Psoas muscle (tissue), 8 donors: ENCODE results near the gene CMTM7. TPM values are rescaled to one million over a fixed set of nuclear protein-coding genes. Genes with fewer than 3 reads are reported as not detected.

Experiments used
- ATAC-seq, 4 donors: fragments of 200-7000 bp; cut with Tn5 transposase; one replicate each; pipeline ENCODE4 v1.9.1; 2020; ENCODE audit warnings: moderate library complexity in 3 of 4, mild to moderate bottlenecking in 2 of 4
- DNase-seq, 2 donors: peaks; one replicate each; pipeline ENCODE4 v3.0.0-alpha.2; 2020
- H3K27ac ChIP-seq: fragments of 200-600 bp; one replicate; pipeline ENCODE4 v1.8.0; 2022
- H3K27me3 ChIP-seq, 3 donors: fragments of 200-600 bp in 1 of 3; one replicate each; pipeline versions ENCODE4 v1.6.1 to v1.8.0; 2013 to 2022; ENCODE audit warnings: low read length in 2 of 3, mild to moderate bottlenecking in 2 of 3, moderate library complexity in 1 of 3; ENCODE audit not compliant: insufficient read depth in 3 of 3
- H3K36me3 ChIP-seq, 2 donors: fragments of 200-600 bp in 1 of 2; one replicate each; pipeline versions ENCODE4 v1.6.1 to v1.8.0; 2013 to 2022; ENCODE audit warnings: low read depth in 1 of 2, mild to moderate bottlenecking in 1 of 2, moderate library complexity in 1 of 2; ENCODE audit not compliant: insufficient read depth in 1 of 2
- H3K4me1 ChIP-seq: fragments of 200-600 bp; one replicate; pipeline ENCODE4 v1.8.0; 2022
- H3K4me3 ChIP-seq: fragments of 200-600 bp; one replicate; pipeline ENCODE4 v1.8.0; 2022; ENCODE audit warnings: mild to moderate bottlenecking
- H3K9me3 ChIP-seq: fragments of 200-600 bp; one replicate; pipeline ENCODE4 v1.8.0; 2022
- CTCF ChIP-seq: fragments of 200-600 bp; IDR thresholded peaks from one replicate; pipeline ENCODE4 v1.8.0; 2022; ENCODE audit warnings: antibody characterized with exemption
- WGBS, 3 donors: extraction: QIAGEN DNeasy Blood & Tissue Kit; methylation state at CpG; one replicate each; pipeline versions ENCODE4 v1.1.6 to v1.1.7; 2013; 5-methylcytosine and 5-hydroxymethylcytosine counted together
- intact Hi-C, 2 donors: fragments of 100-400 bp; cut with DNase I; formaldehyde crosslinking; loops; one replicate each; pipeline versions ENCODE4 v1.11.0 to v1.14.2; 2022
- polyA plus RNA-seq, 3 donors: library from polyadenylated mRNA; stranded (reverse); fragments of 200-250 nt; gene quantifications; one replicate each; pipeline ENCODE4 v1.2.3, GENCODE V29; 2013
- total RNA-seq, 4 donors: library from RNA; stranded (reverse); fragmentation: NEBNext Ultra II Directional in 2 of 4; extraction: Animal tissue kit (Norgen Biotek cat#: 25700) in 2 of 4; gene quantifications; one replicate each; pipeline versions ENCODE4 v1.2.1 to v1.2.4, GENCODE V29; 2021 to 2023
- donor health status: healthy with polysubstance abuse.
- donor health status: DM: no; HTN: no; CAD: no; lungs with moderate emphysema.
- donor health status: Bipolar disorder and iron deficiency.
- donor health status: healthy.
- donor health status: DM: yes; HTN: yes; CAD: no.
- donor health status: DM: no; HTN: no; CAD: no.
- donor health status: DM: no; HTN: no; CAD: no.
- donor health status: DM: yes; HTN: yes; CAD: no.

CMTM7 gene
- total and polyA plus RNA-seq, 7 donors: 0.65 to 18.5 (median 2.6) TPM

- no peak for ATAC-seq
Observed at GRCh38 chr3:32360493-32360827, 31.2 kb upstream of the CMTM7 start.

GRCh38 chr3:32366638-32367397 lies 24.8 kb upstream of the CMTM7 start:
- no peaks in the 10 kb centered on the region for H3K27me3 ChIP-seq
- ATAC-seq: no peak
- H3K4me3 ChIP-seq: no peak overlapping the region
- H3K4me1 ChIP-seq: no peaks in the 10 kb centered on the region
- no peak overlapping the region for H3K27ac ChIP-seq
- no peaks in the 10 kb centered on the region for H3K36me3 ChIP-seq
- intact Hi-C loops: no loop called here
- H3K9me3 ChIP-seq: no peaks in the 10 kb centered on the region
- TF ChIP-seq CTCF: no peak
- DNase-seq: no peak
- 73 to 86% (median 81%) methylated on average over 6 of the region's 6 CpGs for WGBS, 3 donors

More at GRCh38 chr3:32360493-32360827, 31.2 kb upstream of the CMTM7 start:
- WGBS, 3 donors: 44 to 57% (median 49%) methylated on average over 4 of the region's 4 CpGs
- TF ChIP-seq CTCF: no peak
- Histone ChIP-seq H3K27me3 (no peaks in the 10 kb centered on the region), H3K4me3 (no peak overlapping the region), H3K4me1 (no peaks in the 10 kb centered on the region), H3K27ac (no peak overlapping the region), H3K9me3 (no peaks in the 10 kb centered on the region), H3K36me3 (no peaks in the 10 kb centered on the region)
- intact Hi-C loops: no loop called here
- DNase-seq: no peak

GRCh38 chr3:32367442-32367841 lies 24.2 kb upstream of the CMTM7 start:
- no peak for TF ChIP-seq CTCF
- ATAC-seq (no peak), DNase-seq (no peak)
- intact Hi-C loops: no loop called here
- WGBS, 3 donors: 89 to 92% (median 91%) methylated on average over 7 to 10 of the region's 10 CpGs
- Histone ChIP-seq H3K27me3 (no peaks in the 10 kb centered on the region), H3K27ac (no peak overlapping the region), H3K4me3 (no peak overlapping the region), H3K4me1 (no peaks in the 10 kb centered on the region), H3K9me3 (no peaks in the 10 kb centered on the region), H3K36me3 (no peaks in the 10 kb centered on the region)

GRCh38 chr3:32371461-32372212 lies 20.0 kb upstream of the CMTM7 start:
- intact Hi-C loops: loop anchor here in 1 of 2 donors (5.0 kb wide), 1 partner anchor 96 kb away; no protein-coding TSS in a partner anchor
- WGBS, 3 donors: 86 to 90% (median 88%) methylated on average over 7 of the region's 7 CpGs
- no peak for ATAC-seq

More at GRCh38 chr3:32371461-32372212, 20.0 kb upstream of the CMTM7 start:
- no peak overlapping the region for H3K4me3 ChIP-seq
- H3K27me3 ChIP-seq: no peaks in the 10 kb centered on the region
- no peak for TF ChIP-seq CTCF
- no peaks in the 10 kb centered on the region for H3K9me3 ChIP-seq
- no peak for DNase-seq
- no peaks in the 10 kb centered on the region for H3K36me3 ChIP-seq
- no peak overlapping the region for H3K27ac ChIP-seq
- no peaks in the 10 kb centered on the region for H3K4me1 ChIP-seq
